ENCODE data around the gene SEC14L1. TPM values are rescaled to one million over a fixed set of nuclear protein-coding genes. Genes with fewer than 3 reads are reported as not detected.

SEC14L1 gene
- total RNA-seq, 2 donors from 2014 or later, result 89.0 to 105 TPM

DNA sequence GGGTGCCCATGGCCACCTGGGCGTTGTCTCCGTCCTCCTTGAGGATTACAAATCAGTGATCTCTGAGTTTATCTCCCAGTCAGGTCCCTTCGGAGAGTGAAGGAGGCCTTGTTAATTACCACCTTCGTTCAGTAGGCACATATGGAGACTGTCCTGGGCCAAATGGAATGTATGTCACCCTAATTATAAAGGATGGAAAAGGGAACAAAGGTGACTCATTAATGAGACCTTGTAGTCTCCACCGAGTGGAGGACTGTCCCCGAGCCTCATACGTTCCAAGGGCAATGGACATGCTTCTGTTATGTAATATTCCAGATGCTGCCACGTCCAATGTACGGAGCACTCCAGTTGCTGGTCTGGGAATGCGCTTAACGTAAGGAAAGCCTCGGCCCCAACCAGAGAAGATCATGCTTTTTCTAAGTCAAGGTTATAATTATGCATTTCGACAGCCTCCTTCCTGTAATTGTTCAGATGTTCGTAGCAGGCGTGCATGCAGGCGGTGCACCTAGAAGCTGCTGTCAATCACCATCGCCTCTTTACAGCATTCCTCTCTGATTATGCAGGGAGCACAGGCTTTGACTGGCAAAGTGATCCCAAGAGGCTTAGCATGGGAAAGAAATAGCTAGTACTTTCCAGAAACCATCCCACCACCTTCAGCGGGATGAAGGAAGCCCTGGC, 22.4 kb upstream of the SEC14L1 start:
- Histone ChIP-seq H3K27me3 (replicated peaks; ENCODE audit: insufficient read depth) (no peaks in the 10 kb centered on the region), H3K36me3 (no peaks in the 10 kb centered on the region), H3K9me3 (no peaks in the 10 kb centered on the region), H3K27ac (no peak overlapping the region), H3K4me3 (no peak overlapping the region), H3K4me1 (ENCODE audit: control insufficient read depth in 1 of 2, low read depth in 2 of 2) (peaks cover 34 to 39% of the 10 kb centered on the region in 2 donors)
- TF ChIP-seq, protein P1, sequence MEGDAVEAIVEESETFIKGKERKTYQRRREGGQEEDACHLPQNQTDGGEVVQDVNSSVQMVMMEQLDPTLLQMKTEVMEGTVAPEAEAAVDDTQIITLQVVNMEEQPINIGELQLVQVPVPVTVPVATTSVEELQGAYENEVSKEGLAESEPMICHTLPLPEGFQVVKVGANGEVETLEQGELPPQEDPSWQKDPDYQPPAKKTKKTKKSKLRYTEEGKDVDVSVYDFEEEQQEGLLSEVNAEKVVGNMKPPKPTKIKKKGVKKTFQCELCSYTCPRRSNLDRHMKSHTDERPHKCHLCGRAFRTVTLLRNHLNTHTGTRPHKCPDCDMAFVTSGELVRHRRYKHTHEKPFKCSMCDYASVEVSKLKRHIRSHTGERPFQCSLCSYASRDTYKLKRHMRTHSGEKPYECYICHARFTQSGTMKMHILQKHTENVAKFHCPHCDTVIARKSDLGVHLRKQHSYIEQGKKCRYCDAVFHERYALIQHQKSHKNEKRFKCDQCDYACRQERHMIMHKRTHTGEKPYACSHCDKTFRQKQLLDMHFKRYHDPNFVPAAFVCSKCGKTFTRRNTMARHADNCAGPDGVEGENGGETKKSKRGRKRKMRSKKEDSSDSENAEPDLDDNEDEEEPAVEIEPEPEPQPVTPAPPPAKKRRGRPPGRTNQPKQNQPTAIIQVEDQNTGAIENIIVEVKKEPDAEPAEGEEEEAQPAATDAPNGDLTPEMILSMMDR (IDR thresholded peaks at IDR 0.05), result no peak
- no peak for DNase-seq (ENCODE audit: low spot score)
- no peak for ATAC-seq (ENCODE audit: insufficient number of reproducible peaks, low FRiP score, low read depth)

DNA sequence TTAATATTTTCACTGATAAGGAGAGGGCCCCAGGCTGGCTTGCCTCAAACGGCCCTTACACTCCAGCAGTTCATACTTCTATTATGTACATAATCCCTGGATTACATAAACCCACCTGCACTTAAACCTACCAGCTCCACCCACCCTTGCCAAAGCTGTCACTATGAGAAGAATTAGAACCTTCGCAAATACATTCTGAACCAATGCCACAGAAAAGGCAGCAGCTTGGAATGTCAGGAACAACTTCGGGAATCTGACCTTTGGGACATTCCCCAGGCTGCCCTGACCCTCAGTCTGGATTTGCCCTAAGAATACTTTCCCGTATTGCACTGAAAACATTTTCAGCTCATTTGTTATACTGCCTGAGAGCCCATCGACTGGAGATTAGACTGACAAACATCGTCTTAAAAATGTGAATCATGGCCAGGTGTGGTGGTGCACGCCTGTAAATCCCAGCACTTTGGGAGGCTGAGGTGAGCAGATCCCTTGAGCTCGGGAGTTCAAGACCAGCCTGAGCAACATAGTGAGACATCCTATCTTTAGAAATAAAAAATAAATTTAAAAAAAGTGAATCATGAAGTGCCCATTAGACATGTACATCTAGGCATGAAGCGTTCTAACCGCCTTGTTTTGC, 21.0 kb upstream of the SEC14L1 start:
- H3K36me3 ChIP-seq, result no peaks in the 10 kb centered on the region
- no peak overlapping the region for H3K4me3 ChIP-seq
- TF ChIP-seq, protein P1 (IDR thresholded peaks at IDR 0.05), result no peak
- no peak for DNase-seq (ENCODE audit: low spot score)
- H3K27me3 ChIP-seq (replicated peaks; ENCODE audit: insufficient read depth), result no peaks in the 10 kb centered on the region
- H3K4me1 ChIP-seq (ENCODE audit: control insufficient read depth in 1 of 2, low read depth in 2 of 2), result peaks cover 38 to 48% of the 10 kb centered on the region in 2 donors
- no peak for ATAC-seq (ENCODE audit: insufficient number of reproducible peaks, low FRiP score, low read depth)
- H3K9me3 ChIP-seq, result no peaks in the 10 kb centered on the region
- H3K27ac ChIP-seq, result no peak overlapping the region

DNA sequence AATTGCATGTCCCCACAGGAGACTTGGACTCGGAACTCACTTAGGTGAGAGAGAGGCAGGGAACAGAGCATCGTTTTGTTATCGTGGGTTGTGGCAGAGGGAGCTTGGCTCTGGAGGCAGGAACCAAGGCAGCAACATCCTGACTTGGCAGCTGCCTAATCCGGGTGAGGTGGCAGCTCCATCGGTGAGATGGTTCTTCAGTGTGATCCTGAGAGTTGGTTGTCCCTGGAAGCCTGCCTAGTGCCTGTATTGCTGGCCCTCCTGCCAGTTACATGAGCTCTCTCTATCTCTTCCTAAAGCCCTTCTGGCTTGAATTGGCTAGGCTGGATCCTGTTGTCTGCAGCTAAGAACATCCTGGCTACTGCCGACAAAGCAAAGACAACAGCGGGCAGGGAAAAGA, 19.9 kb upstream of the SEC14L1 start:
- peaks cover 43 to 51% of the 10 kb centered on the region in 2 donors for H3K4me1 ChIP-seq (ENCODE audit: control insufficient read depth in 1 of 2, low read depth in 2 of 2)
- H3K27me3 ChIP-seq (replicated peaks; ENCODE audit: insufficient read depth), result no peaks in the 10 kb centered on the region
- no peak for ATAC-seq (ENCODE audit: insufficient number of reproducible peaks, low FRiP score, low read depth)

DNA sequence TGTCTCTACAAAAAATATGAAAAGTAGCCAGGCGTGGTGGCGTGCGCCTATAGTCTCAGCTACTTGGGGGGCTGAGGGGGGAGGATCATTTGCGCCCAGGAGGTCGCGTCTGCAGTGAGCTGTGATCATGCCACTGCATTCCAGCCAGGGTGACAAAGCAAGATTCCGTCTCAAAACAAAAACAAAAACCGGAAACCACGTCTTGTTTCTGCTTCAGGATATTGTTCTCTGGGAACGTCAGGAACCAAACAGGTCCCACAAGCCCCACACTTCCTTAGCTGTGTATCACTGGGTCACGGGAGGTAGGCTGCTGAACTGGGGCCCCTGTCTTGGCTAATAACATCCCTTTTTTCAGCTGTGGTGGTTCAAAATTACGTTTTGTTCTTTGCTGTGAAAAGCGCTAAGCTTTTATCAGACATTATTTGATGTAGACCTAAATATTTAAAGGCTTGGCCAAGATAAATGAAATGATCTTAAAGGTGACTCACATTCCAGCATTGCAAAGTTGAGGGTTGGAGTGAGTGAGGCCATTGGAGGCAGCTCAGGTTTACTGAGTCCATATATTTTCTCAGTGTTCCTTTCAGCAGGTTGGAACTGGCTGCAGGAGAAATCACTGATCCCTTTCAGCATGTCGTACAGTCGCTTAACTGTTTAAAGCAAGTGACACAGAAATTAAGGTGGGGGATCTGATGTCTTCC, 16.4 kb upstream of the SEC14L1 start:
- DNase-seq (ENCODE audit: low spot score), result no peak

More for the DNA sequence above, 19.9 kb upstream of the SEC14L1 start:
- TF ChIP-seq, protein P1 (IDR thresholded peaks at IDR 0.05), result no peak
- no peak for DNase-seq (ENCODE audit: low spot score)
- H3K9me3 ChIP-seq, result no peaks in the 10 kb centered on the region
- H3K36me3 ChIP-seq, result no peaks in the 10 kb centered on the region
- H3K4me3 ChIP-seq, result no peak overlapping the region
- peak overlapping the region in 1 of 2 donors; percentile 38 for H3K27ac ChIP-seq

More for the DNA sequence above, 16.4 kb upstream of the SEC14L1 start:
- TF ChIP-seq, protein P1 (IDR thresholded peaks at IDR 0.05), result no peak
- no peaks in the 10 kb centered on the region for H3K27me3 ChIP-seq (replicated peaks; ENCODE audit: insufficient read depth)
- H3K4me1 ChIP-seq (ENCODE audit: control insufficient read depth in 1 of 2, low read depth in 2 of 2), result peaks cover 33 to 51% of the 10 kb centered on the region in 2 donors
- H3K4me3 ChIP-seq, result peak overlapping the region; percentile 8
- no peak for ATAC-seq (ENCODE audit: insufficient number of reproducible peaks, low FRiP score, low read depth)
- H3K36me3 ChIP-seq, result no peaks in the 10 kb centered on the region
- no peaks in the 10 kb centered on the region for H3K9me3 ChIP-seq
- H3K27ac ChIP-seq, result peak overlapping the region; percentile 51 to 63
